Measurements from ENCODE around the gene ZBTB32. TPM values are rescaled to one million over a fixed set of nuclear protein-coding genes. Genes with fewer than 3 reads are reported as not detected.

The ZBTB32 gene
- total and polyA plus RNA-seq, 2 of the 8 experiments (the other 6 are each of a cell fraction or from before 2014, with no cell fraction given), result 0.11 to 0.50 TPM

- no peak for TF ChIP-seq GTF2F1 (IDR thresholded peaks at IDR 0.05; ENCODE audit: borderline replicate concordance, low read depth, low read length)
Observed at GRCh38 chr19:35695895-35696422, 8.4 kb upstream of the ZBTB32 start (continued).
